SK-N-SH treated with all-trans-retinoic acid at 6 μM for 48 hours (cell line): ENCODE data around the gene CHST12.

Source experiments
- ARNTL ChIP-seq: fragments of 450-650 bp; formaldehyde crosslinking; IDR thresholded peaks from 2 replicates; pipeline ENCODE4 v1.5.0; 2020; ENCODE audit warnings: low read depth, mild to moderate bottlenecking, moderate library complexity, borderline replicate concordance
- BACH2 ChIP-seq: fragments of 250-450 bp; sonication (Bioruptor Pico); IDR thresholded peaks from 2 replicates; pipeline ENCODE4 v1.9.0; 2021; ENCODE audit warnings: mild to moderate bottlenecking, borderline replicate concordance
- GLIS3 ChIP-seq: fragments of 250-450 bp; sonication (Bioruptor Pico); IDR thresholded peaks from 2 replicates; pipeline ENCODE4 v1.5.0; 2020; ENCODE audit warnings: mild to moderate bottlenecking, moderate library complexity
- PPARA ChIP-seq: fragments of 250-450 bp; sonication (Bioruptor Pico); IDR thresholded peaks from 2 replicates; pipeline ENCODE4 v1.5.0; 2020; ENCODE audit warnings: mild to moderate bottlenecking, borderline replicate concordance
- RARB ChIP-seq: fragments of 250-450 bp; sonication (Bioruptor Pico); IDR thresholded peaks from 2 replicates; pipeline ENCODE4 v1.8.0; 2021; ENCODE audit warnings: mild to moderate bottlenecking, moderate library complexity
- TCF4 ChIP-seq: fragments of 250-450 bp; sonication (Bioruptor Pico); IDR thresholded peaks from 2 replicates; pipeline ENCODE4 v1.8.0; 2021; ENCODE audit warnings: mild to moderate bottlenecking, moderate library complexity, borderline replicate concordance
- ZC3H10 ChIP-seq: fragments of 250-450 bp; sonication (Bioruptor Pico); IDR thresholded peaks from 2 replicates; pipeline ENCODE4 v1.5.1; 2021; ENCODE audit warnings: mild to moderate bottlenecking, moderate library complexity
- ZFP3 ChIP-seq: fragments of 250-450 bp; sonication (Bioruptor Pico); IDR thresholded peaks from 2 replicates; pipeline ENCODE4 v1.5.0; 2020; ENCODE audit warnings: mild to moderate bottlenecking, moderate library complexity
- ZNF70 ChIP-seq: fragments of 450-650 bp; formaldehyde crosslinking; IDR thresholded peaks from 2 replicates; pipeline ENCODE4 v1.5.0; 2020; ENCODE audit warnings: mild to moderate bottlenecking, moderate library complexity
- TF ChIP-seq, protein P1 (sequence below): fragments of 250-450 bp; sonication (Bioruptor Pico); IDR thresholded peaks from 2 replicates; pipeline ENCODE4 v1.8.0; 2020; ENCODE audit warnings: mild to moderate bottlenecking, moderate library complexity, borderline replicate concordance
- TF ChIP-seq, protein P2 (sequence below): fragments of 250-450 bp; sonication (Bioruptor Pico); IDR thresholded peaks from 2 replicates; pipeline ENCODE4 v1.5.0; 2020; ENCODE audit warnings: mild to moderate bottlenecking, moderate library complexity
- TF ChIP-seq, protein P3 (sequence below): fragments of 250-450 bp; sonication (Bioruptor Pico); IDR thresholded peaks from 2 replicates; pipeline ENCODE4 v1.8.0; 2021; ENCODE audit warnings: low read depth, mild to moderate bottlenecking, moderate library complexity, borderline replicate concordance
- TF ChIP-seq, protein P4 (sequence below): fragments of 250-450 bp; sonication (Bioruptor Pico); IDR thresholded peaks from 2 replicates; pipeline ENCODE4 v1.5.1; 2020; ENCODE audit warnings: low read depth, mild to moderate bottlenecking, moderate library complexity

DNA sequence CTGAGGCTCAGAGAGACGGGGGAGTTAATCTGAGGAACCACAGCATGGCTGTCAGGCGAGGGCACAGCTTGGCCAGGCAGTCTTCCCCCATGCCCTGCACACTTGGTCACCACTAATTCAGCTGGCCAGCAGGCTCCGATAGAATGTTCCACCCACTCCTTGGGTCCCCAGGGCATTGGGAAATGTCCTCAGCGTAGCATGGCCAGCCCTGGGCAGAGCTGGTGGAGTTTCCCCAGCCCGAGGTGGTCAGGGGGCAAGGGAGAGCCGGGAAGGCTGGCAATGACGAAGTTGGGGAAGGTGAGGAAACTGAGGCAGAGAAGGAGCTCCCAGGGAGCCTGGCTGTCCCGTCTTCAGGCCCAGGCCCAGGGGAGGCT is 84.8 kb downstream of the CHST12 start:
- TF ChIP-seq GLIS3 (no peak), ARNTL (no peak), PPARA (CRISPR knock-in tag) (no peak), TCF4 (CRISPR knock-in tag) (no peak), BACH2 (no peak), RARB (CRISPR knock-in tag) (no peak), ZFP3 (CRISPR knock-in tag) (no peak), ZNF70 (CRISPR knock-in tag) (no peak), ZC3H10 (CRISPR knock-in tag) (no peak)
- TF ChIP-seq, protein P1, sequence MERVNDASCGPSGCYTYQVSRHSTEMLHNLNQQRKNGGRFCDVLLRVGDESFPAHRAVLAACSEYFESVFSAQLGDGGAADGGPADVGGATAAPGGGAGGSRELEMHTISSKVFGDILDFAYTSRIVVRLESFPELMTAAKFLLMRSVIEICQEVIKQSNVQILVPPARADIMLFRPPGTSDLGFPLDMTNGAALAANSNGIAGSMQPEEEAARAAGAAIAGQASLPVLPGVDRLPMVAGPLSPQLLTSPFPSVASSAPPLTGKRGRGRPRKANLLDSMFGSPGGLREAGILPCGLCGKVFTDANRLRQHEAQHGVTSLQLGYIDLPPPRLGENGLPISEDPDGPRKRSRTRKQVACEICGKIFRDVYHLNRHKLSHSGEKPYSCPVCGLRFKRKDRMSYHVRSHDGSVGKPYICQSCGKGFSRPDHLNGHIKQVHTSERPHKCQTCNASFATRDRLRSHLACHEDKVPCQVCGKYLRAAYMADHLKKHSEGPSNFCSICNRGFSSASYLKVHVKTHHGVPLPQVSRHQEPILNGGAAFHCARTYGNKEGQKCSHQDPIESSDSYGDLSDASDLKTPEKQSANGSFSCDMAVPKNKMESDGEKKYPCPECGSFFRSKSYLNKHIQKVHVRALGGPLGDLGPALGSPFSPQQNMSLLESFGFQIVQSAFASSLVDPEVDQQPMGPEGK = no peak
- TF ChIP-seq, protein P2, sequence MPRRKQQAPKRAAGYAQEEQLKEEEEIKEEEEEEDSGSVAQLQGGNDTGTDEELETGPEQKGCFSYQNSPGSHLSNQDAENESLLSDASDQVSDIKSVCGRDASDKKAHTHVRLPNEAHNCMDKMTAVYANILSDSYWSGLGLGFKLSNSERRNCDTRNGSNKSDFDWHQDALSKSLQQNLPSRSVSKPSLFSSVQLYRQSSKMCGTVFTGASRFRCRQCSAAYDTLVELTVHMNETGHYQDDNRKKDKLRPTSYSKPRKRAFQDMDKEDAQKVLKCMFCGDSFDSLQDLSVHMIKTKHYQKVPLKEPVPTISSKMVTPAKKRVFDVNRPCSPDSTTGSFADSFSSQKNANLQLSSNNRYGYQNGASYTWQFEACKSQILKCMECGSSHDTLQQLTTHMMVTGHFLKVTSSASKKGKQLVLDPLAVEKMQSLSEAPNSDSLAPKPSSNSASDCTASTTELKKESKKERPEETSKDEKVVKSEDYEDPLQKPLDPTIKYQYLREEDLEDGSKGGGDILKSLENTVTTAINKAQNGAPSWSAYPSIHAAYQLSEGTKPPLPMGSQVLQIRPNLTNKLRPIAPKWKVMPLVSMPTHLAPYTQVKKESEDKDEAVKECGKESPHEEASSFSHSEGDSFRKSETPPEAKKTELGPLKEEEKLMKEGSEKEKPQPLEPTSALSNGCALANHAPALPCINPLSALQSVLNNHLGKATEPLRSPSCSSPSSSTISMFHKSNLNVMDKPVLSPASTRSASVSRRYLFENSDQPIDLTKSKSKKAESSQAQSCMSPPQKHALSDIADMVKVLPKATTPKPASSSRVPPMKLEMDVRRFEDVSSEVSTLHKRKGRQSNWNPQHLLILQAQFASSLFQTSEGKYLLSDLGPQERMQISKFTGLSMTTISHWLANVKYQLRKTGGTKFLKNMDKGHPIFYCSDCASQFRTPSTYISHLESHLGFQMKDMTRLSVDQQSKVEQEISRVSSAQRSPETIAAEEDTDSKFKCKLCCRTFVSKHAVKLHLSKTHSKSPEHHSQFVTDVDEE = no peak
- TF ChIP-seq, protein P3, sequence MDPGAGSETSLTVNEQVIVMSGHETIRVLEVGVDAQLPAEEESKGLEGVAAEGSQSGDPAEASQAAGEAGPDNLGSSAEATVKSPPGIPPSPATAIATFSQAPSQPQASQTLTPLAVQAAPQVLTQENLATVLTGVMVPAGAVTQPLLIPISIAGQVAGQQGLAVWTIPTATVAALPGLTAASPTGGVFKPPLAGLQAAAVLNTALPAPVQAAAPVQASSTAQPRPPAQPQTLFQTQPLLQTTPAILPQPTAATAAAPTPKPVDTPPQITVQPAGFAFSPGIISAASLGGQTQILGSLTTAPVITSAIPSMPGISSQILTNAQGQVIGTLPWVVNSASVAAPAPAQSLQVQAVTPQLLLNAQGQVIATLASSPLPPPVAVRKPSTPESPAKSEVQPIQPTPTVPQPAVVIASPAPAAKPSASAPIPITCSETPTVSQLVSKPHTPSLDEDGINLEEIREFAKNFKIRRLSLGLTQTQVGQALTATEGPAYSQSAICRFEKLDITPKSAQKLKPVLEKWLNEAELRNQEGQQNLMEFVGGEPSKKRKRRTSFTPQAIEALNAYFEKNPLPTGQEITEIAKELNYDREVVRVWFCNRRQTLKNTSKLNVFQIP = no peak
- TF ChIP-seq, protein P4, sequence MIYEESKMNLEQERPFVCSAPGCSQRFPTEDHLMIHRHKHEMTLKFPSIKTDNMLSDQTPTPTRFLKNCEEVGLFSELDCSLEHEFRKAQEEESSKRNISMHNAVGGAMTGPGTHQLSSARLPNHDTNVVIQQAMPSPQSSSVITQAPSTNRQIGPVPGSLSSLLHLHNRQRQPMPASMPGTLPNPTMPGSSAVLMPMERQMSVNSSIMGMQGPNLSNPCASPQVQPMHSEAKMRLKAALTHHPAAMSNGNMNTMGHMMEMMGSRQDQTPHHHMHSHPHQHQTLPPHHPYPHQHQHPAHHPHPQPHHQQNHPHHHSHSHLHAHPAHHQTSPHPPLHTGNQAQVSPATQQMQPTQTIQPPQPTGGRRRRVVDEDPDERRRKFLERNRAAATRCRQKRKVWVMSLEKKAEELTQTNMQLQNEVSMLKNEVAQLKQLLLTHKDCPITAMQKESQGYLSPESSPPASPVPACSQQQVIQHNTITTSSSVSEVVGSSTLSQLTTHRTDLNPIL (CRISPR knock-in tag) = no peak
